Adipocyte (in vitro differentiated cells): Measurements from ENCODE around the gene HLCS.

ENCODE experiments used
- DNase-seq: peaks from one replicate; pipeline ENCODE4 v3.0.0-alpha.2; 2015; ENCODE audit warnings: low read depth
- H3K27me3 ChIP-seq: replicated peaks from 2 replicates; pipeline ENCODE4 v1.7.0; 2013; ENCODE audit warnings: mild to moderate bottlenecking, low read length, moderate library complexity; ENCODE audit not compliant: control insufficient read depth, insufficient read depth
- H3K36me3 ChIP-seq: 2 replicates; pipeline ENCODE4 v1.7.0; 2013; ENCODE audit warnings: low read length, mild to moderate bottlenecking, moderate library complexity; ENCODE audit not compliant: control insufficient read depth, insufficient read depth, severe bottlenecking
- H3K4me1 ChIP-seq: 2 replicates; pipeline ENCODE4 v1.7.0; 2013; ENCODE audit warnings: mild to moderate bottlenecking, low read length, moderate library complexity; ENCODE audit not compliant: control insufficient read depth, insufficient read depth
- H3K4me3 ChIP-seq: 2 replicates; pipeline ENCODE4 v1.7.0; 2013; ENCODE audit warnings: mild to moderate bottlenecking, low read length, moderate library complexity
- H3K9ac ChIP-seq: 2 replicates; pipeline ENCODE4 v1.7.0; 2013; ENCODE audit warnings: mild to moderate bottlenecking, low read length, moderate library complexity
- H3K9me3 ChIP-seq: 2 replicates; pipeline ENCODE4 v1.7.0; 2013; ENCODE audit warnings: mild to moderate bottlenecking, low read length, moderate library complexity; ENCODE audit not compliant: control insufficient read depth

Gene HLCS

GRCh38 chr21:36945496-36946138 lies 20.9 kb downstream of the HLCS start:
- peak; percentile 13 for DNase-seq
- Histone ChIP-seq H3K36me3 (peaks cover 7% of the 10 kb centered on the region), H3K9ac (no peak overlapping the region), H3K4me3 (no peak overlapping the region), H3K27me3 (no peaks in the 10 kb centered on the region), H3K9me3 (peaks cover 8% of the 10 kb centered on the region), H3K4me1 (peaks cover 6% of the 10 kb centered on the region)

- no peak overlapping the region for H3K4me3 ChIP-seq
- peaks cover 4% of the 10 kb centered on the region for H3K4me1 ChIP-seq
- H3K9me3 ChIP-seq = no peaks in the 10 kb centered on the region
- no peak overlapping the region for H3K9ac ChIP-seq
- no peak for DNase-seq
- peaks cover 27% of the 10 kb centered on the region for H3K36me3 ChIP-seq
- no peaks in the 10 kb centered on the region for H3K27me3 ChIP-seq
These were observed 29.9 kb downstream of the HLCS start for GRCh38 chr21:36936361-36937135.

GRCh38 chr21:36934864-36935420 lies 31.5 kb downstream of the HLCS start:
- H3K27me3 ChIP-seq = no peaks in the 10 kb centered on the region
- peaks cover 29% of the 10 kb centered on the region for H3K36me3 ChIP-seq
- DNase-seq = no peak
- no peak overlapping the region for H3K9ac ChIP-seq
- no peak overlapping the region for H3K4me3 ChIP-seq
- H3K9me3 ChIP-seq = no peaks in the 10 kb centered on the region
- H3K4me1 ChIP-seq = peaks cover 4% of the 10 kb centered on the region

GRCh38 chr21:36932161-36932816 lies 34.2 kb downstream of the HLCS start:
- no peak overlapping the region for H3K9ac ChIP-seq
- no peaks in the 10 kb centered on the region for H3K4me1 ChIP-seq
- H3K9me3 ChIP-seq = no peaks in the 10 kb centered on the region
- H3K4me3 ChIP-seq = no peak overlapping the region
- H3K36me3 ChIP-seq = peaks cover 32% of the 10 kb centered on the region
- H3K27me3 ChIP-seq = no peaks in the 10 kb centered on the region
- DNase-seq = no peak

GRCh38 chr21:36929622-36930021 lies 36.8 kb downstream of the HLCS start:
- no peak for DNase-seq
- H3K4me3 ChIP-seq = no peak overlapping the region
- no peaks in the 10 kb centered on the region for H3K4me1 ChIP-seq
- no peak overlapping the region for H3K9ac ChIP-seq
- no peaks in the 10 kb centered on the region for H3K27me3 ChIP-seq
- H3K36me3 ChIP-seq = peaks cover 14% of the 10 kb centered on the region
- H3K9me3 ChIP-seq = no peaks in the 10 kb centered on the region

- Histone ChIP-seq H3K36me3 (peaks cover 12% of the 10 kb centered on the region), H3K9me3 (no peaks in the 10 kb centered on the region)
- DNase-seq = no peak
These were observed 37.5 kb downstream of the HLCS start for GRCh38 chr21:36928960-36929359.

GRCh38 chr21:36927719-36928117 lies 38.8 kb downstream of the HLCS start:
- peaks cover 7% of the 10 kb centered on the region for H3K36me3 ChIP-seq
- no peak overlapping the region for H3K4me3 ChIP-seq
- H3K9ac ChIP-seq = no peak overlapping the region
- no peaks in the 10 kb centered on the region for H3K27me3 ChIP-seq
- no peaks in the 10 kb centered on the region for H3K9me3 ChIP-seq
- no peaks in the 10 kb centered on the region for H3K4me1 ChIP-seq
- DNase-seq = peak; percentile 91

More at GRCh38 chr21:36928960-36929359, 37.5 kb downstream of the HLCS start:
- Histone ChIP-seq H3K27me3 (no peaks in the 10 kb centered on the region), H3K9ac (no peak overlapping the region), H3K4me3 (no peak overlapping the region), H3K4me1 (no peaks in the 10 kb centered on the region)

- no peak overlapping the region for H3K9ac ChIP-seq
- H3K9me3 ChIP-seq = no peaks in the 10 kb centered on the region
- no peak overlapping the region for H3K4me3 ChIP-seq
- peaks cover 7% of the 10 kb centered on the region for H3K36me3 ChIP-seq
- no peaks in the 10 kb centered on the region for H3K27me3 ChIP-seq
- no peak for DNase-seq
- H3K4me1 ChIP-seq = no peaks in the 10 kb centered on the region
These were observed 39.3 kb downstream of the HLCS start for GRCh38 chr21:36926989-36927718.

GRCh38 chr21:36923270-36923669 lies 43.2 kb downstream of the HLCS start:
- peaks cover 4% of the 10 kb centered on the region for H3K4me1 ChIP-seq
- DNase-seq = no peak
- H3K9me3 ChIP-seq = no peaks in the 10 kb centered on the region
- H3K27me3 ChIP-seq = no peaks in the 10 kb centered on the region
- no peak overlapping the region for H3K9ac ChIP-seq
- no peak overlapping the region for H3K4me3 ChIP-seq
- H3K36me3 ChIP-seq = no peaks in the 10 kb centered on the region

- Histone ChIP-seq H3K4me1 (peaks cover 6% of the 10 kb centered on the region), H3K36me3 (no peaks in the 10 kb centered on the region), H3K9ac (no peak overlapping the region), H3K9me3 (no peaks in the 10 kb centered on the region), H3K4me3 (no peak overlapping the region), H3K27me3 (no peaks in the 10 kb centered on the region)
- no peak for DNase-seq
These were observed 43.6 kb downstream of the HLCS start for GRCh38 chr21:36922861-36923260.

GRCh38 chr21:36918291-36918690 lies 48.2 kb downstream of the HLCS start:
- no peak overlapping the region for H3K9ac ChIP-seq
- no peak overlapping the region for H3K4me3 ChIP-seq
- DNase-seq = no peak
- no peaks in the 10 kb centered on the region for H3K9me3 ChIP-seq
- peaks cover 6% of the 10 kb centered on the region for H3K4me1 ChIP-seq
- H3K36me3 ChIP-seq = no peaks in the 10 kb centered on the region
- no peaks in the 10 kb centered on the region for H3K27me3 ChIP-seq
